Measurements from ENCODE around the gene ABHD12.
A peak's percentile ranks its signal among the peaks of the same experiment; 100 is the strongest.

ABHD12 gene

GRCh38 chr20:25294459-25295385, 95.9 kb downstream of the ABHD12 start:
- TF ChIP-seq EZH2 (IDR thresholded peaks at IDR 0.05; ENCODE audit: borderline replicate concordance, low read depth, low read length, severe bottlenecking) (no peak), CTCF (IDR thresholded peaks at IDR 0.05; ENCODE audit: borderline replicate concordance, extremely low read depth, low read length, poor library complexity, severe bottlenecking) (peak; percentile 97)
- no peak overlapping the region for H3K9ac ChIP-seq (ENCODE audit: low read depth, low read length)
- H2AFZ ChIP-seq (ENCODE audit: low read depth, low read length): no peak overlapping the region
- H3K36me3 ChIP-seq (ENCODE audit: insufficient read depth, low read length): peaks cover 83% of the 10 kb centered on the region
- no peaks in the 10 kb centered on the region for H3K79me2 ChIP-seq (ENCODE audit: insufficient read depth, low read length)
- peak overlapping the region; percentile 32; the same call in 1 of the 2 replicates for H3K27ac ChIP-seq (ENCODE audit: low read length)
- DNase-seq: peak; percentile 75
- H4K20me1 ChIP-seq (ENCODE audit: insufficient read depth, low read length): 0 out of 2 replicates have a peak, but pooled peaks cover 3% of the 10 kb centered on the region
- peak; percentile 71 for ATAC-seq (ENCODE audit: insufficient read depth, low read depth)
- no peak overlapping the region for H3K4me2 ChIP-seq (ENCODE audit: insufficient read depth, low read length)
- no peaks in the 10 kb centered on the region for H3K27me3 ChIP-seq (ENCODE audit: insufficient read depth, low read length, poor library complexity)
- H3K9me3 ChIP-seq (ENCODE audit: insufficient read depth, low read length, severe bottlenecking): no peaks in the 10 kb centered on the region
- H3K4me1 ChIP-seq (ENCODE audit: insufficient read depth, low read length): no peaks in the 10 kb centered on the region
- no peak overlapping the region for H3K4me3 ChIP-seq (ENCODE audit: low read depth in 1 of 2, low read length in 2 of 2)

GRCh38 chr20:25293910-25294458, 96.7 kb downstream of the ABHD12 start:
- Histone ChIP-seq H3K4me1 (ENCODE audit: insufficient read depth, low read length) (no peaks in the 10 kb centered on the region), H3K4me3 (ENCODE audit: low read depth in 1 of 2, low read length in 2 of 2) (no peak overlapping the region), H3K27ac (ENCODE audit: low read length) (peak overlapping the region; percentile 29; the same call in 1 of the 2 replicates), H3K4me2 (ENCODE audit: insufficient read depth, low read length) (no peak overlapping the region), H2AFZ (ENCODE audit: low read depth, low read length) (no peak overlapping the region), H3K36me3 (ENCODE audit: insufficient read depth, low read length) (peaks cover 84% of the 10 kb centered on the region), H3K27me3 (ENCODE audit: insufficient read depth, low read length, poor library complexity) (no peaks in the 10 kb centered on the region), H4K20me1 (ENCODE audit: insufficient read depth, low read length) (0 out of 2 replicates have a peak, but pooled peaks cover 3% of the 10 kb centered on the region), H3K79me2 (ENCODE audit: insufficient read depth, low read length) (no peaks in the 10 kb centered on the region), H3K9ac (ENCODE audit: low read depth, low read length) (no peak overlapping the region), H3K9me3 (ENCODE audit: insufficient read depth, low read length, severe bottlenecking) (no peaks in the 10 kb centered on the region)
- ATAC-seq (ENCODE audit: insufficient read depth, low read depth): no peak
- no peak for TF ChIP-seq CTCF (IDR thresholded peaks at IDR 0.05; ENCODE audit: borderline replicate concordance, extremely low read depth, low read length, poor library complexity, severe bottlenecking)
- no peak for TF ChIP-seq EZH2 (IDR thresholded peaks at IDR 0.05; ENCODE audit: borderline replicate concordance, low read depth, low read length, severe bottlenecking)
- no peak for DNase-seq

GRCh38 chr20:25293507-25293906, 97.1 kb downstream of the ABHD12 start:
- DNase-seq: no peak
- Histone ChIP-seq H3K36me3 (ENCODE audit: insufficient read depth, low read length) (peaks cover 84% of the 10 kb centered on the region), H3K4me2 (ENCODE audit: insufficient read depth, low read length) (no peak overlapping the region), H4K20me1 (ENCODE audit: insufficient read depth, low read length) (0 out of 2 replicates have a peak, but pooled peaks cover 6% of the 10 kb centered on the region), H3K27me3 (ENCODE audit: insufficient read depth, low read length, poor library complexity) (no peaks in the 10 kb centered on the region), H2AFZ (ENCODE audit: low read depth, low read length) (no peak overlapping the region), H3K4me1 (ENCODE audit: insufficient read depth, low read length) (no peaks in the 10 kb centered on the region), H3K9me3 (ENCODE audit: insufficient read depth, low read length, severe bottlenecking) (no peaks in the 10 kb centered on the region), H3K4me3 (ENCODE audit: low read depth in 1 of 2, low read length in 2 of 2) (no peak overlapping the region), H3K27ac (ENCODE audit: low read length) (no peak overlapping the region), H3K79me2 (ENCODE audit: insufficient read depth, low read length) (no peaks in the 10 kb centered on the region), H3K9ac (ENCODE audit: low read depth, low read length) (no peak overlapping the region)
- no peak for ATAC-seq (ENCODE audit: insufficient read depth, low read depth)
- TF ChIP-seq EZH2 (IDR thresholded peaks at IDR 0.05; ENCODE audit: borderline replicate concordance, low read depth, low read length, severe bottlenecking) (no peak), CTCF (IDR thresholded peaks at IDR 0.05; ENCODE audit: borderline replicate concordance, extremely low read depth, low read length, poor library complexity, severe bottlenecking) (no peak)

Measured in DND-41 (cell line).